Measurements from ENCODE around the gene COPS3.

COPS3 gene

DNA sequence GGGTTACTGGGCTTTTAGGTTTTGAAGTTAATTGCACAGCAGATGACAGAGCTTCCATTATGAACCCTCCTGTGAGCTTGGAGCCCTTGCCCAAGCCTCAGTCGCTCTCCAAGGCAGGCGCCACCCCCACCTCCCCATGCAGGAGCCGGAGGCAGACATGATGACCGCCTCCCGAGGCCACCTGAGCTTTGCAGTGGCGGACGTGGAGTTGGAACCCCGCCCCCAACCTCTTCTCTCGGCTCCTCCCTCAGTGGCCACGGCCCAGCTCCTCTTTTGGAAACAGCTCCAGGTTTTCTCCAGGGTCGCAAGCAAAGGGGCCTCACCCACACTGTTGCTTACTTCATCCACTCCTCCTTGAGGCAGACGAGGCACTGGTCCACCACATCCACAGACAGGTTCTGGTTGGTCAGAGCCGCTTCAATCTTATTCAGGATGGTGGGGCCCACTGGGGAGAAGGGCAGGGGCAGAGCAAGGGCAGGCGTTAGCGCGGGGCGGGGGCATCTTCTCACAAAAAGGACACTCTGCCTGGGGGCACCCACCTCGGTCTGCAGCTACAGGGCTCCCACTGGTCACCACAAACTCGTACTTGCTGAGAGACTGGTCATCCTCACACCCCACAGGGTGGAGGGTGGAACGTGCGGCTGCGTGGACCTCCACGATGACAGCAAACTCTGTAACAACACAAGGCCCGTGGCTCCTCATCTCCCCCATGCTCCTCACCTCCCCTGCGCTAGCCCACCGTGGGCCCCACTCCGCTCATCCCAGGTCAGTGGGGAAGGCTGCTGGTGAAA lies 66.2 kb downstream of the COPS3 start:
- DNase-seq = no peak

DNA sequence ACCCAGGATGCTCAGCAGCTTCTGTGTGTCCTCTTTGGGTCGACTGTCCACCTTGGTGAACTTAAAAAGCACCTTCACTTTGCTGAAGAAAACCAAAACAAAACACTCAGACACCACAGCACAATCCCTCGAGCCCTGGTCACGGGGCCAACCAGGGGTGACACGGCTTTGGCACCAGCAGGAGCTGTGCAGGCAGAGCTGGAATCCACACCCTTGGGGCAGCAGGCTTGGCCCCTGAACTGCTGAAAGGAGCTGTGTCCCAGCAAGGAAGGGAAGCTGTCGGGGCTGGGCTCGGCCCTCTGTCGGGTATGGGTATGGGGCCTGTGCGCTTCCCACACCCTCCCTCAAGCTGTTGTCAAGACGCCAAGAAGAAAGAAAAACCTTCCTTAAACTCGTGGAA lies 67.3 kb downstream of the COPS3 start:
- no peak for DNase-seq

DNA sequence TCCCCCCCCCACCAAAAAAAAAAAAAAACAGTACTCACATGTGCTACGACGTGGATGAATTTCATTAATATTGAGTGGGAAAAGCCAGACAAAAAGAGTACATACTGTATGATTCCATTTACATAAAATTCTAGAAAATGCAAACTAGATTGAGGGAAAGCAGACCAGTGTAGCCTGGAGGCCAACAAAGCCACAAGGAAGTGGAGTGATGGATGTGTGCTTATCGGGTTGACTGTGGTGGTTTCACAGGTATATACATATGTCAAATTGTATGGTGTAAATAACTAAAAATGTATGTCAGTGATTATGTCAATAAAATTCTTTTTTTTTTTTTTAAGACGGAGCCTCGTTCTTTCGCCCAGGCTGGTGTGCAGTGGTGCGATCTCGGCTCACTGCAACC lies 73.0 kb downstream of the COPS3 start:
- DNase-seq = no peak

DNA sequence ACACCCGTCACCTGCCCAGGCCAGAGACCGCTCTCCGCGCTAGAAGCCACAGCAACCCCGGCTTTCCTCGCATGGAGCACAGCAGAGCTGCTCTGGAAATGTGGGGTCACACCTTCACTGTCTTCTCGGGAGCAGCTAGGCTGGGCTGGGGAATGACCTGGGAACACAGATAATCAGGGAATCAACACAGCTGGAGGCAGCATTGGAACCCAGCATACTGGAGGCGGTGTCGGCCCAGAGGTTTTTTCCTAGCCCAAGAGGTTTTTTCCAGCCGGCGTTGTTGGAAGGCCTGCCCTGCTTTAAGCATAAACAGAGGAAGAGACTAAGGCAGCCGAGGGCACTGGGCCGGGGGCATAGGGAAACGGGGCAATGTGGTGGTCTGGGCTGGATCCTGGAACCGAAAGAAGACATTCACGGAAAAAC lies 74.1 kb downstream of the COPS3 start:
- DNase-seq = no peak

DNA sequence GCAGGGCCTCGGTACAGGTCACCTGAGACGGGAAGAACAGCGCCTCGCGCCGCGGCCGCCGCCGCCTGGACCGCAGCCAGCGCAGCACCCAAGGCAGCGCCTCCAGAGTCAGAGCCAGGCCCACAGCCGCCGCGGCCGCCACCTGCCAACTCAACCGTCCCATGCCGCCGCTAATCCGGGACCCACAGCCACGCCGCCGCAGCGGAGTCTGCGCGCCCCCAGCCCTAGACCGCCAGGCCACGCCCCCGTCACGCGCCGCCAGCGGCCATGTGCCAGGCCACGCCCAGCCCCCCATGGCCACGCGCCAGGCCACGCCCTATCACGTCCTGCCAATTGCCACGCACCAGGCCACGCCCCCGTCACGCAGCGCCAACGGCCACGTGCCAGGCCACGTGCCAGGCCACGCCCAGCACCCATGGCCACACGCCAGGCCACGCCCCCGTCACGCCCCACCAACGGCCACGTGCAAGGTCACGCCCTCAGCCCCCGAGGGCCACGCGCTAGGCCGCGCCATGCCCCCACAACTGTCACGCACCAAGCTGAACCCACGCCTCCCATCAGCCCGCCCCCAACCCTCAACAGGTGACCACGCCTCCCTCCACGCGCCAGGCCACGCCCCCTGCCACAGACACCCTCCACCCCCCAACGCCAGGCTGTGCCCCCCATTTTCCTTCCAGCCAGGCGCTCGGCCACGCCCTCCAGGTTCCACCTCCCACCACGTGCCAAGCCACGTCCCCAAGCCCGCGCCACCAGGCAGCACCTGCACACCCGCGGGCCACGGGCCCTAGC lies 74.7 kb downstream of the COPS3 start, which contains the start of gene PLD6:
Gene PLD6 (minus strand): TSS at position 210 of the 789 bp plus-strand sequence. CDS start 47 bp downstream, at position 163.
- peak; percentile 91 for DNase-seq

DNA sequence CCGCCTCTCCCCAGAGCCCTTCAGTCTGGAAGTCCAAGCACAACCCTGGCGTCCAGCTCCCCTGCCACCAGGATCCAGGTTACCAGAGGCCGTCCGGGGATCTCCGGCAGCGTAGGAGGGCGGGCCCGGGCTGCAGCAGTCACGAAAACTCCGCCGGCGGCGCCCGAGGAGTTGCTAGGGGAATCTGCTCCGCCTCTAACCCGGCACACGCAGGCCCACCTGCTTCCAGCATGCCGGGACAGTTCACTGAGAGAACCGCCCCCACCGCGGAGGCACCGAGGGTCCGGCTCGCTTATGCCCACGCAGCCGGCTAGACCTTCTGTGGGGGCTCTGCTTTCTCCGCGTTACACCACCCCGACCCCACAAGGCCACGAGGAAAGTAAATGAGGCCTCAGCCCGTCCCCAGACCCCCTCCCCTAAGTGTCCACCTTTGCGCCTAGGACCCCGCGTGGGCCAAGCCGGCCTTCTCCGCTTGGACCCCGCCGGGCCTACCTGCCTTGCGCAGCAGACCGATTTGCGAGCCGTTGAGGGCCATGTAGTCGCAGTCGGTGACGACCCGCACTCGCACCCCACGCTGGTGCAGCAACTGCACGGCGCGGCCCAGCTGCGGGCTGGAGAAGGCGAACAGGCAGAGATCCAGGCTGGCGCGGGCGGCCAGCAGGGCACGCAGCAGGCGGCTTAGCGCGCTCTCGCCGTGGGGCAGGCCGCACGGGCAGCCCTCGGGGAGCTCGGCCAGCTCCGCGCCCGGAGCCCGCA lies 75.5 kb downstream of the COPS3 start:
- DNase-seq = peak; percentile 55

DNA sequence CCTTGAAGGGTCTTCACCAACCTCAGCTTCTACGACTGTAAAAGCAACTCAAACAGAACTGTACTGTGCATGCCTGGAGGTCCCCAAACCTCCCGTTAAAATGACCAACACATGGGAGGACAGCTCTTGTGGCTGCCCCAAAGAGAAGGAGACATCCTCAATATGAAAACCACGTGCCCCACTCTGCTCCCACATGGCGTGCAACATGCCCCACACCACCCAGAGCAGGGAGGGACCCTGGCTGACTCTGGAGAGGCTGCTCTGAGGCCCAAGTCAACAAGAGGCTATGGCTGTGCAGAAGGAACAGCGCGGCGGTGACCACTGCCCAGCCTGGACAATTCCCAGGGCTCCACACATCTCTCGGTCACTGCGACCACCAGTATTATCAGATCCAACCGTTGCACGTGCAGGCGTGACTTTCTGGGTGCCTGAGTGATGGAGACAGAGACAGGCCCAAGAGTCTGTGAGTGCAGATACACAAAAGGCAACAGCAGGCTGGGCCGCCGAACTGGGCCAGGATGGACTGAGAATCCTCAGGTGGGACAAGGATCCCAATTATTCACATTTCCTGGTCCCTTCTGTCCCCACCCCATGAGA lies 76.3 kb downstream of the COPS3 start:
- DNase-seq = no peak

DNA sequence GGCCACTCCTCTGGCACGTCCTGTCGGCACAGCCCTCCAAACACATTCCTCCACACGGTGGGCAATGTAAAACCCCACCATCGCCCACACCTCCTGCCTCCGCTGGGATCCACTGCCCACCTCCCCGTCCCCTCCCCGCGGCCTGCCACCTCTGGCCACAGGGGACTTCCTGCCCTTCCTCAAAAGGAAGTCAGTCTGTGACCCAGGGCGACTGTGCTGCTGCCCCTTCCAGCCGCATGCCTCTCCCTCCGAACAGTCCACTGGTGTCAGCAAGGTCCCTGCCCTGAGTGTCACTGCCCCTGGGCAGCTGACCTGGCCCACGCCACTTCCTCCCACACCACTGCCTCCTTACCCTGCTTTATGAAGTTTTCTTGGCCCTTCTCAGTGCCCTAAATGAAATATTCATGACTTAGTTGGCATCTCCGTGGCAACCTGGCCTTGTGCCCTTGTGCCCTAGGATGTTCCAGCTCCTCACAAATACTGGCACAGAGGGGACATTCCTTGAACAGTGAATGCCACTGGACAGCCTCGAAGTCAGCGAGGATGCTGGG lies 76.9 kb downstream of the COPS3 start:
- DNase-seq = peak; percentile 18

DNA sequence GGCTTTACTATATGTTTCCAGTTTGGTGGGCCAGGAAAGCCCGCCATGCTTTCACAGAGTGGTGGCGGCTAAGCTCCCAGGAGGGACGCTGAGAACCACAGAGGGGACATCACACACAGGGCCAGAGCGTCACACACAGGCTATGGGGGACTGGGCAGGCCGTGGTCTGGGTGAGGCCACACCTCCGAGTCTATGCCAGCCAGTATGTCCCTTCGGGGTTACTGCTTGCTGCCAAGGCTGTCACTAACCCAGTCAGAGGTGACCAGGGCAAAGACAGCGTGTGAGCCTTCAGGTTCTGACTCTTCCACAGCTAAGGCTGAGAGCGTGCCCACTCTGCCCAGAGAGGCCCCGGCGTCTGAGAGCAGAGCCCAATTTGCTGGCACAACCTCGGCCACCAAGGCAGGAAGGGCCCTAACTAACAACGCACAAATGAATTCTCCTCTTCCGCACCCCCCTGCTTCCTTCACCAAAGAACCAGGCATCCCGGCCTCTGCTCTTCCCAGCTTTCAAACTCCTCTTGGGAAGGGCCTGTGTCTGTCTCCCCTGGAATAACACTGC lies 77.8 kb downstream of the COPS3 start:
- DNase-seq = no peak

DNA sequence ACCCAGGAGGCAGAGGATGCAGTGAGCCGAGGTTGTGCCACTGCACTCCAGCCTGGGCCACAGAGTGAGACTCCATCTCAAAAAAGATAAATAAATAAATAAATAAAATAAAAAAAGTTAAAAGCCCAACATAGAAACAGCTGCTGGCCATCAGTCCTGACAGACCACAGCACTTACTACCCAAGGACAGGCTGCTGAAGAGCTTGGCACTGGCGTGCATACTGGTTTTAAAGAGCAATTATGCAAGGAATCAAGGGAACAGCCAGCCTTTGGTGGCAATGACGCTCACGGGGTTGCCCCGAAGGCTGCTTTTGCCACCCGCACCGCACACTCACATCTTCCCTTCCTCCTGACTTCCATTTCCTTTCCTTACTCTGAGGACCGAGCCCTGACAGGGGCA lies 79.1 kb downstream of the COPS3 start:
- DNase-seq = no peak

DNA sequence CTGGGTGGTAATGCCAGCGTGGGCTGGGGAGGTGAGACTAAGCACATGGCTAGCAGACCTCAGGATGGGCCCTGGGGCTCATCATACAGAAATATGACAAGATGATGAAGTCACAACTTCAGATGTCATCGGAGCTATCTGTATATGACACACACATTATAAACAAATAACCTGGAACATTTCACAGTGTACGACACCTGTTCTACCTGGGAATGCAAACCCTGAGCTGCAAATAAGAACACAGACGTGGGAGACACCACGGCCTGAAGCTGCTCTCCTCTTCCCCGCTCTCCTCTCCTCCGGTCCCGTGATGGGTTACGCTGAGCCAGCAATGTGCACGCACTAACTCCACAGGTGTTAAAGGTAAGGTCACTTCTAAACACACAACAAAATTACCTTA lies 79.8 kb downstream of the COPS3 start:
- DNase-seq = no peak

DNA sequence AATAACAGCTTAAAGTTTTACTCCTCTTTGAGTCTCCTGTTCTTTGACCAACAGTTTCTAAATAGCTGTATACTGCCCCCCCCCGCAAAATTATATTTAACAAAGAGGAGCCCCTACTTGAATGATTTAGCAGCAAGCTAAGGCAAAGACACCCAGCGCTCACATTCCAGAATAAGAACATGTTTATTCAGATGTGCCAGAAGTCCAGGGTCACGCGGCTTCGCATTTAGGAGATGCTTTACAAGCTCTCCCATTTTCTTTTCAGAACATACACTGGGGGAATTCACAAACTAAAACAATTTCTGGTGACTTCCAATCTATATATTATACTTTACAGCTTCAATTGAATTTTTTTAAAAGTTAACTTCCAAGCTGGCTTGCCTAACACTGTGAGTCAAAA lies 80.2 kb downstream of the COPS3 start:
- DNase-seq = no peak

DNA sequence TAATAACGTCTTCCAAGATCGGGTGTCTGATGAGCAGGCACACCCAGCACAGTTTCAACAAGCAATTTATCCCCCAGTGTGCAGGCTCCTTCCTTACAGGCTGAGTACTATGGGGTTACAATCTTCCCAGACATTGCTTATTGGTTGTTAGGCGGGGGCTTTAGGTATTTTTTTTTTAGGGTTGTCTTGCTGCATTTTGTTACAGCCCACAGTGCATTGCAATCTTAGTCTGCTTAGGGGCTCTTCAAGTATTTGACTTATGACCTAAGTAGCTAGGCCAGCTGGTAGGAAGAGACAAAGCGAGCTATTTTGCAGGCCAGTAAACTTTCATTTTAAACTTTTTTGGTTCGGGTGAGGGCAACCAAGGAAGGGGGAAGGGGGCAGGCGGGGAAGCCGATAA lies 80.7 kb downstream of the COPS3 start:
- no peak for DNase-seq

DNA sequence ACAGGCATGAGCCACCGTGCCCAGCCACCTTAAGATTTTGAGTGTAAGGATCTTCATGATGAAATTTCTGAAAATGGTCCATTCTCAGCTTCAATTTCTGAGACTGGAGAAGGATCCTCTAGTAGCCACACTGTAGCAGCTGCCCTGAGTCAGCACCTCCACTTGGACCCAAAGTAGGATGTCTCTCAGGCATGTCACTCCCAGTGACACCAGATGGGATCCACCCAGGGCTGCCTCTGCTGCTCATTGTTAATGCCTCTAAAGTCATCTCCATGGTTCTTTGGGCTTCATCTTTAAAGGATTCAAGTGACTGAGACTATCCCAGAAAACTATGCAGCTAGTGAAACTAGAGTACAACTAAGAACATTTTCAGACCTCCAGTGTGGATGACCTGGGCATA lies 82.8 kb downstream of the COPS3 start:
- no peak for DNase-seq

DNA sequence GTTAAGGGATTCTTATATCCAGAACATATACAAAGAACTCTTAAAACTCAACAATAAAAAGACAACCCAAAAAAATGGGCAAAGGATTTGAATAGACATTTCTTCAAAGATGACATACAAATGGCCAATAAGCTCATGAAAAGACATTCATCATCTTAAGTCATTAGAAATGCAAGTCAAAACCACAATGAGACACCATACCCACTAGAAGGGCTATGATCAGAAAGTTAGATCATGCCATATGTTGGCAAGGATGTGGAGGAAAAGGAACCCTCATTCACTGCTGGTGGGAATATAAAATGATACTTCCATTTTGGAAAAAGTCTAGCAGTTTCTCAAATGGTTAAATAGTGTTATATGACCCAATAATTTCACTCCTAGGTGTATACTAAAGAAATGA lies 84.3 kb downstream of the COPS3 start:
- DNase-seq = no peak

All from activated gamma-delta T cell treated with Interleukin-2 at 50 U/mL for 16 hours (primary cell).